ENCODE measurements around the gene ELK4. TPM values are rescaled to one million over a fixed set of nuclear protein-coding genes. Genes with fewer than 3 reads are reported as not detected.
A peak's percentile ranks its signal among the peaks of the same experiment; 100 is the strongest.

The ELK4 gene
- total RNA-seq, 1 experiment from 2014 or later: 31.2 TPM

DNA sequence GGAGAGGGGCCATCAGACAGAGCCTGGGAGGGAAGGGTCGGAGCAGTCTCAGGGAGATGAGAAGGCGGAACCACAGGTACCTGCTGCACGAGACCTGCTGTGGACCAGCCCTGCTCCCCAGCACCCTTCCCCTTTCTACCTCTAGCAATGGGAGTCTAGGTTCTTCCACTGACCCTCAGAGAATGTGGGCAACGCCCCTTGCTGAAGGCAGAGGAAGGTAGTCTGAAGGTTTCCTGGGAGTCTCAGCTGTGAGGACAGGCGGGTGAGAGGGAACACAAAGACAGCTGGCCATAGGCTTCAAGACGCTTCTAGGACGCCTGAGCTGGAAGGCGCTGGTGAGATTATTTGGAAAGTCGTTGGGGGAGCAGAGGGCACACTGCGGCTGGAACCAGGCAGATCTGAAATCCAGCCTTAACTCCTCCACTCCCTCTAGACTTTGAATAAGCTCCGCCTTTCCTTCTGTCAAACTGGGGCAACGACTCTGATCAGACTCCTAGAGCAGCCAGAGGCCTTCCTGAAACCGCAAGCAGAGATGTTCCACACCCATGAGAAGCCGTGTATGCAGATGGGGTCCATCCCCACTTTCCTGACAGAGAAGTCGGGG, 30.4 kb upstream of the ELK4 start:
- H3T11ph ChIP-seq (ENCODE audit: low read length): no peak overlapping the region
- H2BK15ac ChIP-seq (ENCODE audit: low read depth, low read length): no peak overlapping the region
- no peak overlapping the region for H3K14ac ChIP-seq (ENCODE audit: insufficient read depth, low read length)
- no peaks in the 10 kb centered on the region for H4K20me1 ChIP-seq (ENCODE audit: control insufficient read depth, insufficient read depth, insufficient read length)
- H3K4me3 Mint-ChIP-seq: no peak overlapping the region; a peak in 1 of 5 replicates
- H4K91ac ChIP-seq (ENCODE audit: insufficient read length, low read depth, low read length): no peak overlapping the region
- no peak overlapping the region for H3K4ac ChIP-seq (ENCODE audit: low read depth, low read length)
- peak overlapping the region in 2 of 3 experiments; percentile 90 to 93; a peak in 5 of 7 replicates for H3K27ac Mint-ChIP-seq
- H3K23ac ChIP-seq (ENCODE audit: insufficient read length, low read depth, low read length): no peak overlapping the region
- no peak for DNase-seq
- no peak overlapping the region for H2BK5ac ChIP-seq (ENCODE audit: insufficient read length, low read length)
- no peak overlapping the region for H2BK120ac ChIP-seq (ENCODE audit: low read depth, low read length, poor library complexity, severe bottlenecking)
- H3K27me3 Mint-ChIP-seq (ENCODE audit: low read depth): no peaks in the 10 kb centered on the region
- H2AFZ ChIP-seq (ENCODE audit: low read length): no peak overlapping the region
- no peak overlapping the region for H4K8ac ChIP-seq (replicated peaks; ENCODE audit: insufficient read length, low read depth, low read length)
- no peak overlapping the region for H2BK12ac ChIP-seq (ENCODE audit: insufficient read length, low read depth, low read length)
- H3K23me2 ChIP-seq (ENCODE audit: insufficient read length, low read depth, low read length, poor library complexity, severe bottlenecking): no peaks in the 10 kb centered on the region
- H3K4me1 Mint-ChIP-seq: peaks cover 53 to 62% of the 10 kb centered on the region in 2 experiments
- H3K79me2 ChIP-seq (ENCODE audit: insufficient read depth, low read length): peaks cover 2% of the 10 kb centered on the region; the same call in 1 of the 2 replicates
- H3K79me1 ChIP-seq (ENCODE audit: insufficient read depth, low read depth, low read length, poor library complexity, severe bottlenecking): no peaks in the 10 kb centered on the region
- no peaks in the 10 kb centered on the region for H3K9me3 ChIP-seq (ENCODE audit: control insufficient read depth, low read depth, low read length)
- TF ChIP-seq CTCF (conservative IDR thresholded peaks at IDR 0.05): no peak
- H3K56ac ChIP-seq (ENCODE audit: insufficient read length, low read depth, low read length): no peak overlapping the region
- peaks cover 5% of the 10 kb centered on the region; the same call in 1 of the 2 replicates for H3K4me1 ChIP-seq (ENCODE audit: insufficient read depth, low read length)
- H3K9ac ChIP-seq (ENCODE audit: extremely low read depth, insufficient read length, low read length): no peak overlapping the region
- H3K27me3 ChIP-seq (ENCODE audit: insufficient read depth, low read length): no peaks in the 10 kb centered on the region
- no peak overlapping the region for H2AK5ac ChIP-seq (ENCODE audit: insufficient read length, low read length)
- H3K18ac ChIP-seq (ENCODE audit: insufficient read length, low read depth, low read length): no peak overlapping the region
- no peak overlapping the region for H3K27ac ChIP-seq (ENCODE audit: insufficient read length, low read depth, low read length)
- H3K36me3 Mint-ChIP-seq (ENCODE audit: insufficient read depth in 1 of 3, low read depth in 3 of 3): peaks cover 4 to 40% (median 32%) of the 10 kb centered on the region in 3 experiments; a peak in 6 of 7 replicates
- no peak overlapping the region for H4K5ac ChIP-seq (ENCODE audit: insufficient read length, low read depth, low read length)
- no peak overlapping the region for H2BK20ac ChIP-seq (ENCODE audit: low read depth, low read length, poor library complexity, severe bottlenecking)
- no peaks in the 10 kb centered on the region for H3K9me3 Mint-ChIP-seq
- H3K4me2 ChIP-seq (ENCODE audit: insufficient read depth, insufficient read length, low read length): no peak overlapping the region
- WGBS (ENCODE audit: extremely low coverage, insufficient read length, low lambda C conversion rate): no CpG with 5 or more reads among the region's 15 CpGs
